GM12878 (cell line): Measurements from ENCODE around the gene UBALD2. TPM values are rescaled to one million over a fixed set of nuclear protein-coding genes. Genes with fewer than 3 reads are reported as not detected.

Experiments
- ATAC-seq: fragments of 200-7000 bp; cut with Tn5 transposase; 3 replicates; pipeline ENCODE4 v1.9.1; 2020; ENCODE audit warnings: mild to moderate bottlenecking, moderate library complexity
- BruUV-seq: library from RNA; stranded (reverse); fragments of 400-500 nt; replicated peaks from 2 replicates; lab custom pipeline; 2021; lab: Mats Ljungman, UMichigan
- CTCF ChIA-PET: fragments of 300-600 bp; sonication (Branson Sonifier 250); formaldehyde crosslinking; extraction: SDS; loops from one replicate; lab custom pipeline; 2021; ENCODE audit warnings: inconsistent platforms; lab: Yijun Ruan, JAX
- POLR2A ChIA-PET: fragments of 350-600 bp; formaldehyde crosslinking; extraction: SDS; loops from one replicate; lab custom pipeline; 2021; ENCODE audit warnings: inconsistent platforms; lab: Charles Lee
- RAD21 ChIA-PET: fragments of 300-600 bp; sonication (Branson Sonifier 250); formaldehyde crosslinking; loops from one replicate; lab custom pipeline; 2023; ENCODE audit warnings: antibody characterized with exemption; ENCODE audit not compliant: unreplicated experiment; lab: Charles Lee
- SMC1A ChIA-PET: fragments of 300-600 bp; sonication (Branson Sonifier 250); formaldehyde crosslinking; loops from one replicate; lab custom pipeline; 2023; ENCODE audit not compliant: unreplicated experiment, uncharacterized antibody; lab: Charles Lee
- DNase-seq: peaks from one replicate; pipeline ENCODE4 v3.0.0-alpha.2; 2011; ENCODE audit warnings: low read depth, low spot score
- FAIRE-seq: peaks from 3 replicates; lab custom pipeline; 2011; peaks lifted over from hg19 to GRCh38; lab: Jason Lieb, UNC
- H2AFZ ChIP-seq: 2 replicates; pipeline ENCODE4 v1.6.0; 2011; ENCODE audit warnings: low read depth, low read length, control low read depth; ENCODE audit not compliant: control insufficient read depth
- H3K27ac ChIP-seq: 2 replicates; pipeline ENCODE4 v1.5.1; 2011; ENCODE audit warnings: control low read depth; ENCODE audit not compliant: control insufficient read depth, insufficient read depth
- H3K27me3 ChIP-seq, 2 experiments: replicated peaks in 1 of 2; 2 replicates each; pipeline versions ENCODE4 v1.6.0 to v1.6.1; 2011; ENCODE audit warnings: low read length in 1 of 2; ENCODE audit not compliant: control insufficient read depth in 2 of 2, insufficient read depth in 2 of 2
- H3K36me3 ChIP-seq, 2 experiments: 2 replicates each; pipeline ENCODE4 v1.5.1; 2011; ENCODE audit warnings: low read length in 1 of 2; ENCODE audit not compliant: control insufficient read depth in 2 of 2, insufficient read depth in 2 of 2
- H3K4me1 ChIP-seq: 2 replicates; pipeline ENCODE4 v1.6.1; 2011; ENCODE audit warnings: mild to moderate bottlenecking, low read length, moderate library complexity, mixed read lengths; ENCODE audit not compliant: control insufficient read depth, insufficient read depth
- H3K4me2 ChIP-seq: 2 replicates; pipeline ENCODE4 v1.6.0; 2011; ENCODE audit warnings: control low read depth; ENCODE audit not compliant: control insufficient read depth, insufficient read depth
- H3K4me3 ChIP-seq: fragments of 200-600 bp; sonication (generic); 2 replicates; pipeline ENCODE4 v1.5.1; 2016
- H3K79me2 ChIP-seq: 2 replicates; pipeline ENCODE4 v1.6.0; 2011; ENCODE audit warnings: low read length; ENCODE audit not compliant: control insufficient read depth, insufficient read depth
- H3K9ac ChIP-seq: 2 replicates; pipeline ENCODE4 v1.8.0; 2011; ENCODE audit warnings: low read length, control low read depth, mixed read lengths; ENCODE audit not compliant: control insufficient read depth, insufficient read depth
- H3K9me3 ChIP-seq: replicated peaks from 3 replicates; pipeline ENCODE4 v1.5.1; 2011; ENCODE audit warnings: mild to moderate bottlenecking, low read length; ENCODE audit not compliant: control insufficient read depth, insufficient read depth
- H4K20me1 ChIP-seq: 2 replicates; pipeline ENCODE4 v1.6.0; 2011; ENCODE audit not compliant: control insufficient read depth, insufficient read depth
- BCL11A ChIP-seq: IDR thresholded peaks from 2 replicates; pipeline ENCODE4 v1.6.1; 2011; ENCODE audit warnings: low read depth, low read length
- CUX1 ChIP-seq: IDR thresholded peaks from 2 replicates; pipeline ENCODE4 v1.6.1; 2012; ENCODE audit warnings: improper control_type of control experiment, low read depth, low read length; ENCODE audit not compliant: insufficient replicate concordance
- E2F4 ChIP-seq: IDR thresholded peaks from 2 replicates; pipeline ENCODE4 v1.6.1; 2012; ENCODE audit warnings: low read depth, low read length, improper control_type of control experiment
- E2F8 ChIP-seq: fragments of 450-650 bp; IDR thresholded peaks from 2 replicates; pipeline ENCODE4 v1.6.1; 2018; ENCODE audit warnings: mild to moderate bottlenecking, low read depth, moderate library complexity; ENCODE audit not compliant: partially characterized antibody
- ETV6 ChIP-seq, 2 experiments: fragments of 450-650 bp in 1 of 2; IDR thresholded peaks in 1 of 2; conservative IDR thresholded peaks in 1 of 2; 2 replicates each; pipeline ENCODE4 v1.6.1; 2014; ENCODE audit warnings: antibody characterized with exemption in 1 of 2, borderline replicate concordance in 1 of 2, low read depth in 1 of 2, mild to moderate bottlenecking in 1 of 2, moderate library complexity in 1 of 2
- MYB ChIP-seq: fragments of 150-350 bp; IDR thresholded peaks from 2 replicates; pipeline ENCODE4 v1.6.1; 2014; ENCODE audit warnings: mild to moderate bottlenecking, low read depth, low read length, borderline replicate concordance
- RELA ChIP-seq: fragments of 450-650 bp; IDR thresholded peaks from 2 replicates; pipeline ENCODE4 v1.8.0; 2014; ENCODE audit warnings: borderline replicate concordance; ENCODE audit not compliant: partially characterized antibody
- TBL1XR1 ChIP-seq: IDR thresholded peaks from 2 replicates; pipeline ENCODE4 v1.6.1; 2012; ENCODE audit warnings: low read depth, low read length, improper control_type of control experiment
- WGBS: methylation state at CpG from one replicate; pipeline ENCODE4 v1.1.6; 2016; ENCODE audit warnings: low lambda C conversion rate; ENCODE audit not compliant: insufficient replicate concordance, insufficient coverage; ENCODE audit errors: missing lambda C conversion rate; 5-methylcytosine and 5-hydroxymethylcytosine counted together
- in situ Hi-C: fragments of 300-500 bp; cut with MboI; formaldehyde crosslinking; loops from 9 replicates; pipeline ENCODE4 v1.14.3; 2018; ENCODE audit warnings: mixed read lengths
- intact Hi-C: fragments of 100-400 bp; cut with micrococcal nuclease; formaldehyde crosslinking; loops from one replicate; pipeline ENCODE4 v1.14.2; 2022; ENCODE audit not compliant: unreplicated experiment
- polyA plus RNA-seq, 11 experiments: library from polyadenylated mRNA; depleted of rRNA in 4 of 11; unstranded in 6 of 11; stranded (reverse) in 5 of 11; fragments of >200 nt; fragmentation: Nextera tagmentation in 4 of 11; fragmentation: Illumina TruSeq in 1 of 11; extraction: Ambion mirVana in 4 of 11; extraction: Trizol in 1 of 11; gene quantifications; 1 replicate in 1 of 11; 2 replicates in 10 of 11; pipeline versions ENCODE4 v1.2.1 to v1.2.3, GENCODE V29; 2011 to 2016; ENCODE audit warnings: inconsistent platforms in 2 of 11, missing spikeins in 2 of 11, low read depth in 1 of 11
- total RNA-seq, 4 experiments: library from RNA; depleted of rRNA in 3 of 4; stranded (reverse); fragments of >200 nt in 3 of 4; fragmentation: Illumina TruSeq in 1 of 4; extraction: Trizol in 1 of 4; gene quantifications; 2 replicates each; pipeline versions ENCODE4 v1.2.1 to v1.2.3, GENCODE V29; 2013 to 2021

Gene UBALD2
- total and polyA plus RNA-seq, 10 of the 15 experiments (the other 5 are each of a cell fraction or from before 2014, with no cell fraction given) = 2.8 to 165 (median 20.6) TPM

- TF ChIP-seq E2F8 = no peak
Measured at GRCh38 chr17:76309461-76309860, 44.3 kb downstream of the UBALD2 start (continued).

- peaks cover 3 to 4% of the 10 kb centered on the region in 2 experiments for H3K36me3 ChIP-seq
- FAIRE-seq = no peak
- no TSS peak for BruUV-seq
Measured at GRCh38 chr17:76312735-76313134, 47.6 kb downstream of the UBALD2 start.

More at GRCh38 chr17:76312735-76313134, 47.6 kb downstream of the UBALD2 start:
- H3K79me2 ChIP-seq = no peaks in the 10 kb centered on the region
- H3K4me1 ChIP-seq = no peaks in the 10 kb centered on the region
- WGBS = 88% methylated on average over 9 of the region's 9 CpGs
- H3K9me3 ChIP-seq = no peaks in the 10 kb centered on the region
- H3K27me3 ChIP-seq = no peaks in the 10 kb centered on the region
- ChIA-PET POLR2A (no interaction called here), CTCF (interaction anchor here (0.5 to 1.3 kb wide), 3 partner anchors 9 to 93 kb away, joined by 3 to 5 read pairs (median 4); no protein-coding TSS in a partner anchor)
- intact Hi-C loops = no loop called here
- in situ Hi-C loops = no loop called here
- H4K20me1 ChIP-seq = no peaks in the 10 kb centered on the region
- H3K9ac ChIP-seq = no peak overlapping the region
- no peak for TF ChIP-seq MYB
- TF ChIP-seq ETV6 (conservative IDR thresholded peaks at IDR 0.05 in 1 of 2, IDR thresholded peaks at IDR 0.05 in 1 of 2; ENCODE audit: borderline replicate concordance in 1 of 2, low read depth in 1 of 2) = no peak
- TF ChIP-seq TBL1XR1 = no peak
- no peak for TF ChIP-seq BCL11A
- TF ChIP-seq E2F4 = no peak
- no peak for TF ChIP-seq RELA
- no peak for TF ChIP-seq CUX1
- TF ChIP-seq, all 136 proteins: peak for 0
- no peak for DNase-seq
- ATAC-seq = no peak
- no peak overlapping the region for H3K4me3 ChIP-seq
- no peak overlapping the region for H3K4me2 ChIP-seq
- H2AFZ ChIP-seq = no peak overlapping the region
- ChIA-PET SMC1A (interaction anchor here (0.6 kb wide), 1 partner anchor 24 kb away, joined by 3 read pairs; no protein-coding TSS in a partner anchor), RAD21 (no interaction called here)
- H3K27ac ChIP-seq = no peak overlapping the region
